Measurements from ENCODE around the gene OGFRL1.

OGFRL1 gene

GRCh38 chr6:71333697-71334096, 45.1 kb downstream of the OGFRL1 start:
- DNase-seq (ENCODE audit: low read depth in 2 of 2) = no peak

- no peak for DNase-seq (ENCODE audit: low read depth in 2 of 2)
Observed at GRCh38 chr6:71334768-71335167, 46.2 kb downstream of the OGFRL1 start.

GRCh38 chr6:71335544-71335943, 46.9 kb downstream of the OGFRL1 start:
- DNase-seq (ENCODE audit: low read depth in 2 of 2) = no peak

- DNase-seq (ENCODE audit: low read depth in 2 of 2) = no peak
Observed at GRCh38 chr6:71336901-71337300, 48.3 kb downstream of the OGFRL1 start.

- no peak for DNase-seq (ENCODE audit: low read depth in 2 of 2)
Observed at GRCh38 chr6:71338540-71339316, 50.1 kb downstream of the OGFRL1 start.

- DNase-seq (ENCODE audit: low read depth in 2 of 2) = no peak
Observed at GRCh38 chr6:71342772-71343171, 54.2 kb downstream of the OGFRL1 start.

- DNase-seq (ENCODE audit: low read depth in 2 of 2) = no peak
Observed at GRCh38 chr6:71345476-71346333, 57.1 kb downstream of the OGFRL1 start.

- no peak for DNase-seq (ENCODE audit: low read depth in 2 of 2)
Observed at GRCh38 chr6:71346334-71346694, 57.7 kb downstream of the OGFRL1 start.

- no peak for DNase-seq (ENCODE audit: low read depth in 2 of 2)
Observed at GRCh38 chr6:71347119-71347518, 58.5 kb downstream of the OGFRL1 start.

GRCh38 chr6:71349395-71349794, 60.8 kb downstream of the OGFRL1 start:
- no peak for DNase-seq (ENCODE audit: low read depth in 2 of 2)

- DNase-seq (ENCODE audit: low read depth in 2 of 2) = no peak
Observed at GRCh38 chr6:71349976-71350615, 61.5 kb downstream of the OGFRL1 start.

GRCh38 chr6:71351190-71351589, 62.6 kb downstream of the OGFRL1 start:
- DNase-seq (ENCODE audit: low read depth in 2 of 2) = no peak

Measured in stimulated activated CD8-positive, alpha-beta memory T cell treated with anti-CD3 and anti-CD28 coated beads, Interleukin-15, amount 100 ng/mL, for 48 hours (primary cell).